GM19239 (cell line): ENCODE data around the gene MYRF.

ENCODE experiments used
- DNase-seq: peaks from one replicate; pipeline ENCODE4 v3.0.0; 2011; ENCODE audit warnings: low spot score; ENCODE audit not compliant: insufficient read length
- FAIRE-seq: peaks from 2 replicates; lab custom pipeline; 2011; peaks lifted over from hg19 to GRCh38; lab: Jason Lieb, UNC

MYRF gene

DNA sequence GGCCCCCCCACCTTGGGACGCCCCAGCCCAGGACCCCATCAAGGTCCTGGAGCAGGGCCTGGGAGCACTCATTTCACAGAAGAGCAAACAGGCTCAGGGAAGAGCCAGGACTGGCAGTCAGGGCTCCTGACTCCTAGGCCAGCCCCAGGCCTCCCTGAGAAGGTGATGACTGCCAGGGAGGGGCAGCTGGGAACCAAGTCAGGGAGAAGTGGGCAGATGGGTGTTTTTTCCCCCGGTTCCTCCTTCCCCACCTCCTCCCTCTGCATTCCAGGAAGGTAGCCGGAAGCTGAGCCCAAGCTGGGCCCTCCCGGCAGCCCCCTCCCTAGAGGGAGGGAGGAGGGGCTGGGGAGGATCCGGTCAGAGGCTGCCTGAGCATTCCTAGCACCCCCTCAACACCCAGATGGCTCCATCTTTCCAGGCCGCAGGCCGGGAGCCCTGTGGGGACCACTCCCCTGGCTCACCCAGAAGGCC is 19.6 kb downstream of the MYRF start:
- DNase-seq: no peak
- FAIRE-seq: no peak

DNA sequence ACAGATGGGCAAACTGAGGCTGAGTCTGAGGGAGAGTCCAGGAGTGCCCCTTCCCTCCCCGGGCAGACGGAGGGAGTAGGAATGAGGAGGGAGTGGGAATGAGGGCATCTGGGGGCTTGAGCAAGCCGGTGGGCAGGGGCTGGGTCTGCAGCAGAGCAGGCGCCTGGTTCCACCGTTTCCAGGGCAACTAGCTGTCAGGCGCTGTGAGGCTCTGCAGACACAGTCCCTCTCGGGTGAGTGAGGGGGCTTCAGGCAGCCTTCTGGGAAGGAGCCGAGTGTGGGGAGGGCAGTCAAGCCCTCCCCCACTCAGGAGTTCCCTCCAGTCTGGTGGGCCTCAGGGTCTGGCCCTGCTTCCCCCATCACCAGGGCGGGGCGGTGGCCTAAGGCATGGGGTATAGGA is 20.9 kb downstream of the MYRF start:
- DNase-seq (no peak), FAIRE-seq (no peak)

DNA sequence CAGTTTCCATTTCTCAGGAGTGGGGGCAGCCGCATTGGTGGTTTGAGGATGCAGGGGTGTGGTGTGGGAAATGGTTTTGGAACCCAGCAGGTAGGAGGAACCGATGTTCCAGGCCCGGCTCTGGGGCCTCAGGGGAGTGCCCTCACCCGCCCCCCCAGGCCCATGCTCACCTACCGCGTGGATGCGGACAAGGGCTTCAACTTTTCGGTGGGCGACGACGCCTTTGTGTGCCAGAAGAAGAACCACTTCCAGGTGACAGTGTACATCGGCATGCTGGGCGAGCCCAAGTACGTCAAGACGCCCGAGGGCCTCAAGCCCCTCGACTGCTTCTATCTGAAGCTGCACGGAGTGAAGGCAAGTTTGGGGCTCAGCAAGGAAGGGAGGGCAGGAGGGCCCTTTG is 21.4 kb downstream of the MYRF start:
- no peak for FAIRE-seq

DNA sequence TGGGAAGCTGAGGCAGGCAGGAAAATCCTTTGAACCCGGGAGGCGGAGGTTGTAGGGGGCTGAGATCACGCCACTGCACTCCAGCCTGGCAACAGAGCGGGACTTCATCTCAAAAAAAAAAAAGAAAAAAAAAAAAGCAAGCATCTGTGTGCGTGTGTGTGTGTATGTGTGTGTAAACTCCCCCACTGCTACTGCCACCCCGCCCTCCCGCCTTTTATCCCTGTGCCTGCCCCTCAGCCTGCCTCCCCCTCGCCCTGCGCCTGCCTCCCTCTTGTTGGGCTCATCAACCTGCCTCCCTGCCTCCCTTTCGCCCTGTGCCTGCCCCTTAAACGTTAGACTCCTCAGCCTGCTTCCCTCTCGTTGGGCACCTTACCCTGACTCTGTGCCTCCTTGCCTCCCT is 22.0 kb downstream of the MYRF start:
- no peak for DNase-seq

More for the DNA sequence above, 21.4 kb downstream of the MYRF start:
- no peak for DNase-seq

DNA sequence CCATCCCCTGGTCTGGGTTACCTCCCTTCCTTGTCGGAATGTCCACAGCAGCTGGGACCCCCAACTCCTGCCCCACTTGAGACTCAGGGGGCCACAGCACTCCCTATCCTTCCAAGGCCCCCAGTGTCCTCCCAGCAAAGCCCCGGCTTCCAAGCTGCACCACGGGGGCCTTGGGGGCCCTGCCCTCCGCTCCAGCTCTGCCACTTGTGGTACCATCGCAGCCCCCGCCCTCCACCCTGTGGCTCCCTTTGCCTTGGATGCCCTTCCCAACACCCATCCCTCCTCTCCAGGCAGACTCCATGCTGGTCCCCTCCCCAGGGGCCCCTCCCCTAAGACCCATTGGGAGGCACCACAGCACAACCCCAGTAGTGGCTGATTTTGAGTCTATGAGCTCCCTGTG is 22.7 kb downstream of the MYRF start:
- FAIRE-seq (no peak), DNase-seq (no peak)

More for the DNA sequence above, 22.0 kb downstream of the MYRF start:
- FAIRE-seq: no peak

DNA sequence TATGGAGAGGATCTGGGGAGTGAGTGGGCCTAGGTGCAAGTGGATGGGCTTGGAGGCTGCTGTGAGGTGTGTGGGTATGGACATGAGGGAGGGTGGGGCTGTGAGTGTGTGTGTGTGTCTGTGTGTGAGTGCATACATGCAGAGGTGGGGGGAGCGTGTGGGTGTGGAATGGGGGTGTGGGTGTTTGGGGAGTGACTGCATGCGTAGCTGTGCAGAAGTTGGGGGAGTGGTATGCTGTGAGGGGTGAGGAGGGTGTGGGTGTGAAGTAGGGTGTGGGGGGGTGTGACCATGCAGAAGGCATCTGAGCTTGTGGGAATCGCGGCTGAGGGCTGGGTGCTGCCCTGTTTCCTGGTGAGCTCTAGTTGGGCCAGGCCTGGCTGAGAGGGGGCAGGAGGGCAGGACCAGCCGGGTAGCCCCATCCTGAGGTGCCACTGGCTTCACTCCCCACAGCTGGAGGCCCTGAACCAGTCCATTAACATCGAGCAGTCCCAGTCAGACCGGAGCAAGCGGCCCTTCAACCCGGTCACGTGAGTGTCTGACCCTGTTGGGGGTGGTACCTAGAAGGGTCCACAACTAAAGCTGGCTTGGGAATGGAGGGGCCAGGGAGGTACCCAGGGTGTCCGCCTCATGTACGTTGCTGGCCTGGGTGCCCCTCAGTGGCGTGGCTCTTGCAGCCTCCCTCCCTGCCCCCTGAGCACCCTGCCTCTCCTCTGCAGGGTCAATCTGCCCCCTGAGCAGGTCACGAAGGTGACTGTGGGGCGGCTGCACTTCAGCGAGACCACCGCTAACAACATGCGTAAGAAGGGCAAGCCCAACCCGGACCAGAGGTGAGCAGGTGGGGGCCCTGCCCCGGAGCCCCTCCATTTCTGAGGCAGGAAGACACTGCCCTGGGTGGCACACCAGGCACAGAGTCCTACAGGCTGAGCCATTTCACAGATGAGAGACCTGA is 23.4 kb downstream of the MYRF start:
- no peak for DNase-seq
- no peak for FAIRE-seq

DNA sequence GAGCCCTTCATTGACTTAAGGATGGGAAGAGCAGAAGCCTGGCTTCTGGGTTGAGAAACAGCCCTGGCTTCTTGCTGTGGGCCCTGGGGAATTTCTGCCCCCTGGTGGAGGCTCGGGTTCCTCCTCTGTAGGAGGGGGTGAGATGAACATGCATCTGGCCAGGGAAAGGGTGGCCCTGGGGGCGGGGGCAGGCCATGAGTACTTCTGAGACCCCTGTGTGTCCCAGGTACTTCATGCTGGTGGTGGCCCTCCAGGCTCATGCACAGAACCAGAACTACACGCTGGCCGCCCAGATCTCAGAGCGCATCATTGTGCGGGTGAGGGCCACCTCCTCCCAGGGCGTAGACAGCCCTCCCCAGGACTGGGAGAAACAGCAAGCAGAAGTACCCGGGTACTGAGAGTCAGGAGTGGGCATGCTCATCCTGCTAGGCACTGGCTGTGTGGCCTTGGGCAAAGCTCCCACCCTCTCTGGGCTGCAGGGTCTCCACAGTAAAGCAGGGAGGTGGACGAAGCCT is 24.2 kb downstream of the MYRF start:
- DNase-seq: peak; percentile 88

DNA sequence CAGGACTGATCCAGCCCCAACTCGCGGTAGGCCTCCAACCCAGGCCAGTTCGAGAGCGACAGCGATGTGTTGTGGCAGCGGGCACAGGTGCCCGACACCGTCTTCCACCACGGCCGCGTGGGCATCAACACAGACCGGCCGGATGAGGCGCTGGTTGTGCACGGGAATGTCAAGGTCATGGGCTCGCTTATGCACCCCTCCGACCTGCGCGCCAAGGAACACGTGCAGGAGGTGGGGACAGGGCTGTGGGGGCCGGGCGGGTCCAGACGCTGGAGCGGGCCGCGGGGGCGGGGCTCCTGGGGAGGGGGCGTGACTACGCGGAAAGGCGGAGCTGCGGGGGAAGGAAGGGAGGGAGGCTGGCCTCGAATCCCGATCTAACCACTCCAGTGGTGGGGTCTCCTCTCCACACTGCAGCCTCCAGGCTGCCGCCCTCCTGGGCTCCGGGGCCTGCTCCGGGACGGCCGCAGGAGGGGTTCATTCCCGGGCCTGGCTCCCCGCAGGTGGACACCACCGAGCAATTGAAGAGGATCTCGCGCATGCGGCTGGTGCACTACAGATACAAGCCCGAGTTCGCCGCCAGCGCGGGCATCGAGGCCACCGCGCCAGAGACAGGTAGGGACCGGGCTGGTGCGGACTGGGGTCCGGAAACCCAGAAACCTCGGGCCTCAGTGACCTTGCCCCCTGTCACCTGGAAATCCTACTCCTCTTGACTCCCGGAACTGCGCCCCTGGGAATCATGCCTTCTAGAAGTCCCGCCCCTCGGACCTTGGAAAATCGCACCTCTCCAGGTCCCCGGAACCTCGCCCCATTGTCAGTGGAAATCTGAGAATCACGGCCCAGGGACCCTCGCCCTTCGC is 25.0 kb downstream of the MYRF start:
- FAIRE-seq: no peak
- DNase-seq: peak; percentile 64

More for the DNA sequence above, 24.2 kb downstream of the MYRF start:
- peak; percentile 81 for FAIRE-seq

DNA sequence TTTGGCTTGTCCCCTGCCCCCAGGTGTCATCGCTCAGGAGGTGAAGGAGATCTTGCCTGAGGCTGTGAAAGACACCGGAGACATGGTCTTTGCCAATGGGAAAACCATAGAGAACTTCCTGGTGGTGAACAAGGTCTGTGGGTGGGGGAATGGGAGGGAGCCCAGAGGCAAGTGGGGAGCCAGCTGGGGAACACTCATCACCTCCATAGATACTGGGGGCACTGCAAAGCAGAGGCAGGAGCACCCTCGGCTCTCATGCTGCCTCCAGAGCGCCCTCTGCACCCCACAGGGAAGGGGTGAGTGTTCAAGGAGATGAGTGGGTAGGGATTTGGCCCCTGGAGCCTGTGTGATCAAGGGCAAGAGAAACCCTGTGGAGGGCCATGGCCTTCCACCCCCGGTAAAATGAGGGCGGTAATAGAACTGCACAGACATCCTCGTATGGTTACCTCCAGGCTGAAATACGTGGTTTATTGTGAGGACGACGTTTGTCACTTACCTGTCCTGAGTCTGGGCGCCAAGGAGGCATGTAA is 26.0 kb downstream of the MYRF start:
- FAIRE-seq (no peak), DNase-seq (no peak)

DNA sequence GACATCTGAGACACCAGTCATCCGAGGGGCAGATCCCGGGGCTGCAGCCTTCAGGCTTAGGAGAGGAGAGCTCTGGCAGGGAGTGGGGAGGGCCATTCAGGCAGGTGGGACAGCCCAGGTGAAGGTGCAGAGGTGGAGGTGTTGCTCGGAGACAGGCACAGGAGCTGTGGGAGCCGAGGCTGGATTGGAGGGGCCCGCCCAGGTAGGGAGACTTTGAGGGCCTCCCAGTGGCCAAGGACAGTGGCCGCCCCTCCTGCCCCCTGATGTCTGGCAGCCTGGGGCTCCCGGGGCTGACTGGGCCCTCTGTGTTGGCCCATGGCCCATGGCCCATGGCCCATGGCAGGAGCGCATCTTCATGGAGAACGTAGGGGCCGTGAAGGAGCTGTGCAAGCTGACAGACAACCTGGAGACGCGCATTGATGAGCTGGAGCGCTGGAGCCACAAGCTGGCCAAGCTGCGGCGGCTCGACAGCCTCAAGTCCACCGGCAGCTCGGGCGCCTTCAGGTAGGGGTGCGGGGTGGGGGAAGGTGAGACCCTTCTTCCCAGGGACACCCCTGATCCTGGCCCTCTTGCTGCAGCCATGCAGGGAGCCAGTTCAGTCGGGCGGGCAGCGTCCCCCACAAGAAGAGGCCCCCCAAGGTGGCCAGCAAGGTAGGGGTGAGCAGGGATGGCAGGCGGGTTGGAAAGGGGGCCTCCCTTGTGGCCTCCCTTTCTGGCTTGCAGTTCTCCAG is 26.6 kb downstream of the MYRF start:
- FAIRE-seq: no peak
- DNase-seq: no peak

DNA sequence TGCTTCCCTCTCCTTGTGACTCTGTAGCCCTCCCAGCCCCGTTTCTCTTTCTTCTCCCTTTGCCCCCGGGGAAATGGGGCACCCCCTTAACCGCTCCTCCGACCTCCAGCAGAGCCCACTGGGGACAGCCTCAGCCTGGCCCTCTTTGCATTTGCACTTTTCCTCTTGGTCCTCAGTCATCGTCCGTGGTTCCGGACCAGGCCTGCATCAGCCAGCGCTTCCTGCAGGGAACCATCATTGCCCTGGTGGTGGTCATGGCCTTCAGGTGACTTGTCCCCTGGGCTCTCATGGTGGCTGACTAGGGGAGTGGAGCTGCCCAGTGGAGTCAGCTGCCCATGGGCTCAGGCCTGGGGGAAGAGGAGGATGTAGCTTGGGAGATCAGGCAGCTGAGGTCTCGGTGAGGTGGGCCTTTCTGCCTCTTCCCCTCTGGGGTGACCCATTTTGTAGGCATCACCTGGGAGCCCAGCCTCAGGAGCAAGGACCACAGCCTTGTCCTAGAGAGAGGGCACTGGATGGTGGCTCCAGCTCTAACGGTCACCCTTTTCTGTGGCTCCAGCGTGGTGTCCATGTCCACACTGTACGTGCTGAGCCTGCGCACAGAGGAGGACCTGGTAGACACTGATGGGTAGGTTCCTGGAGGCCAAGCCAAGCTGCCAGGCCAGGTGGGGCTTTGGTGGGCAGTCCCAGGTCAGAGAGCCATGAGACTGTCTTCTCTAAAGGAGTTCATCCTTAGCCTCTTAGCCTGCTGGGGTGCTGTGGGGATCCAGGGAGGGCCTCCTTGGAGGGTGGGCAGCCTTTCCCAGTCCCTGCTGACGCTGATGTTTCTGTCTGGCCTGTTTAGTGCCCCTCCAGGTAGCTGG is 27.5 kb downstream of the MYRF start:
- FAIRE-seq: no peak
- DNase-seq: no peak

DNA sequence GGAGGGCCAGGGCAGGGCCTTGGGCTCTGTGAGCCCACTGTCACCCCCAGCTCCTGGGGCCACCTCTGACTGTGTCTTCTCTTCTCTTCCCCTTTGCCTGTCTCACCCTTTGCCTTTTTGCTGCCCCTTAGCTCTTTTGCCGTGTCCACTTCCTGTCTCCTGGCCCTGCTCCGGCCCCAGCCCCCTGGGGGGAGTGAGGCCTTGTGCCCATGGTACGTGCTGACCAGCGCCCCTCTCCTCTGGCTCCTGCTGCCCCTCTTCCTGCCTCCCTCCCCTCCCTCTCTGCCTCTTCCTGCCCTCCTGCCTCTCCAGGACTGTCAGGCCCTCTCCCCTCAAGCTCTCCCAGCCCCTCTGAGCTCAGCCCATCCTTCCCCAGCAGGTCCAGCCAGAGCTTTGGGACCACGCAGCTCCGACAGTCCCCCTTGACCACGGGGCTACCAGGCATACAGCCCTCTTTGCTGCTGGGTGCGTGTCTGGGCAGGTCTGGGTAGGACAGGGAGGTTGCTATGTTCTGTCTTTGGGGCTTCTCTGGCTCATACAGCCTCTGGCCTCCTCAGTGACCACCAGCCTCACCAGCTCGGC is 28.2 kb downstream of the MYRF start:
- DNase-seq (no peak), FAIRE-seq (no peak)

DNA sequence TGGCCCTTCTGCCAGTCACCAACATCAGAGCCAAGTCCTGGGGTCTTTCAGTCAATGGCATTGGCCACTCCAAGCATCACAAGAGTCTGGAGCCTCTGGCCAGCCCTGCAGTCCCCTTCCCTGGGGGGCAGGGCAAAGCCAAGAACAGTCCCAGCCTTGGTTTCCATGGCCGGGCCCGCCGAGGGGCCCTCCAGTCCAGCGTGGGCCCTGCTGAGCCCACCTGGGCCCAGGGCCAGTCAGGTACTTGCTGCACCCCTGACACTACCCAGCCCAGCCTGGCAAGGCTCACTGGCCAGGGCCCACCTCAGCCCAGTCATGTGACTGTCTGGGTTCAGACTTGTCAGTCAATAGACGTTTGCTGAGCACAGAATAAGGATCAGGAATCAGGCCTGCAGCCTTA is 29.1 kb downstream of the MYRF start:
- DNase-seq (no peak), FAIRE-seq (no peak)

DNA sequence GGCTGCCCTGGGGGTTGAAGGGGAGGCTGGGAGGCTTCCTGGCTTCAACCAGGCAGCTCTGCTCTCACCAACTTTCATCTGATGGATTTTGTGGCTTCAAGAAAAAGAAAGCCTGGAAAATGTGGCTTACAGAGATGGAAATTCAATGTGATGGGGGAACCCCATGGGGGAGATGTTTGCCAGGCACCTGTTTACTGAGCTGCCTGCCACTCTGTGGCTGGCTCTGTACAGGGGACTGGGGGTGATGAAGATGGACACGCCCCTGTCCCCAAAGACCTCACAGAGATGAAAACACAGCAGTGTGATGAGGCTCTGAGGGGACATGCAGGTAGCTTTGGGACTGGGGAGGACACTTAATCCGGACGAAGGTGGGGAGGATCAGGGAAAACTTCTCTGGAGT is 29.9 kb downstream of the MYRF start:
- DNase-seq (no peak), FAIRE-seq (no peak)

DNA sequence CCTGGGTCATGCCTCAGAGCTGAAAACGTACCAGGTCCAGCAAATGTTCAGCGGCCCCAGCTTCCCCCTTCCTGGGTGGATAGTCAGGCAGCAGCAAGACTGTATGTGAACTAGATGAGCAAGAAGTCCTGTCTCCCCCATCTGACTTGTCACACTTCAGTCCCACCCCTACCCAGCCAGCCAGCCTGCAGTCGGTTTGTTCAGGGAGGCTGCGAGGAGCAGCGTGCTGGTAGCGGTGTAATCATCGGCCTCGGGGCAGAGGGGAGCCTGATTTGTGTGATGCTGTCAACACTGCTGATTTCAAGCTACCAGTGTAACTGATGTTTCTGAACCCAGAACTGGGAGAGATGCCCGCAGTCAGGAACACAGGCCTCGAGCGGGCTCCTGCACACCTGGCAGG is 30.4 kb downstream of the MYRF start:
- FAIRE-seq: no peak
- no peak for DNase-seq

DNA sequence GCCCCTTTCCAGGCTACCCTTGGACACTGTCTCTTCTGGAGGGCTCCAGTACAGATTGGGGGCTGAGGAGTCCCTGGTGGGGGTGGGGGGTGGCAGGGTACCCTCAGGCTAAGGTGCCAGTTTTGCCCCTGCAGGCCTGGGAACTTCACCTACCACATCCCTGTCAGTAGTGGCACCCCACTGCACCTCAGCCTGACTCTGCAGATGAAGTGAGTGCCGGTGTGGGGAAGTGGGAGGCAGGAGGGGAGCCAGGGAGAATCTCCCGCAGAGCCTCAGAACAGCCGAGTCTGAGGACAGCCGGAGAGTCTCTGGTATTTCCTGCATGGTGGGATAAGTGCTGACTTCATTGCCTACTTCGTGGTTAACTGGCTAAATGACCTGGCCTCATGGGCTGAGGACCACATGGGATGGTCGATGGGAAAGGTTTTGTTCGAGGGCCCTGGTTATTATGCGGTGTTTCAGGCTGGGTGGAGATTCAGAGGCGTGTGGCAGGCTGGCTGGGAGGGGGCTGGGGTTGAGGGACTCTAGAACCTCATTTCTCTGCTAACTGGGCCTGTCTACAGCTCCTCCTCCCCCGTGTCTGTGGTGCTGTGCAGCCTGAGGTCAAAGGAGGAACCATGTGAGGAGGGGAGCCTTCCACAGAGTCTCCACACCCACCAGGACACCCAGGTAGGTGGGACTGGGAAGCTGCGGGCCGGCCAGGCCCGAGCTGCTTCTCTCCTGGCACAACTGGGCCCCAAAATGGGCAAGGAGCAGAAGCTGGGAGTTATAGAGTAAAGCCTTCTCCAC is 31.5 kb downstream of the MYRF start:
- DNase-seq (no peak), FAIRE-seq (no peak)

DNA sequence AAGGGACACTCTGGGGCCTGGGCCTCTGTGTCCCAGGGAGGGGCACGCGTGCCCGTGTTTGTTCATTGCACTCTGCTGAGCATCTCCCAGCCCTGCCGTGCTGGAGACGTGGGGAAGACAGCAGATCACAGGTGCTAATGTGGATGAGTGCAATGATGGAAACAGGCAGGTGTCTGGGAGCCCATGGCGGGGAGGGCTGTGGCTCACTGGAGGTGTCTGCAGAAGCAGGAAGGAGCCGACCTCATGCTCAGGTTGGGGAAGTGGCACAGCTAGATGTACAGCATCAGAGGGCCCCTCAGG is 32.0 kb downstream of the MYRF start:
- no peak for DNase-seq
- no peak for FAIRE-seq

DNA sequence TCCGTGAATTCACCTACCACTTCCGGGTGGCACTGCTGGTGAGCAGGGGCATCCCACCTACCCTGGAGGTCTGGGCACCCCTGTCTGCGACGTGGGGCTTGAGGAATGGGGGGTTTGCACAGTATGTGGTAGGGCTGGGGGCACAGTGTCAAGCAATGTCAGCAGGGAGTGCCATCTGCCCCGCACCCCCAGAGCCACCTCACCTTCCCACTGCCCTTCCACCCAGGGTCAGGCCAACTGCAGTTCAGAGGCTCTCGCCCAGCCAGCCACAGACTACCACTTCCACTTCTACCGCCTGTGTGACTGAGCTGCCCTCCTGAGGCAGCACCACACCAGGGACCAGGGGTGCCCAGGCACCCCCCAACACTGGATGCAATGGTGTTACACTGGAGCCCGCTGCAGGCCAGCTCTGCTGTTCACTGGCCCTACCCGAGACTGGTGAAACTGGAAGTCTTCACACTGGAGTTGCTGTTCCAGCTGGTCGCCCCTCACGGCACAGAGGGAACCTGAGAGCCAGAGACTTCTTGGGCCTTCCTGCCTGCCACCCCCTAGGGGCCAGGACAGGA is 33.5 kb downstream of the MYRF start:
- no peak for FAIRE-seq
- no peak for DNase-seq
